Head of caudate nucleus (tissue), 42 donors: Measurements from ENCODE around the gene ERC1.
A peak's percentile ranks its signal among the peaks of the same experiment; 100 is the strongest.
"Not testable (repeated sequence)": the region's sequence is repeated elsewhere in the genome, so short reads cannot be mapped to it uniquely, and the experiment has no call there.

Experiments
- DNase-seq, 42 donors: peaks; one replicate each; pipeline versions ENCODE4 v3.0.0 to v3.0.0-alpha.2; 2020 to 2021; ENCODE audit warnings: mixed read lengths in 7 of 42
- intact Hi-C: fragments of 100-400 bp; cut with DNase I; formaldehyde crosslinking; loops from one replicate; pipeline ENCODE4 v1.15.0; 2022

Gene ERC1

DNA sequence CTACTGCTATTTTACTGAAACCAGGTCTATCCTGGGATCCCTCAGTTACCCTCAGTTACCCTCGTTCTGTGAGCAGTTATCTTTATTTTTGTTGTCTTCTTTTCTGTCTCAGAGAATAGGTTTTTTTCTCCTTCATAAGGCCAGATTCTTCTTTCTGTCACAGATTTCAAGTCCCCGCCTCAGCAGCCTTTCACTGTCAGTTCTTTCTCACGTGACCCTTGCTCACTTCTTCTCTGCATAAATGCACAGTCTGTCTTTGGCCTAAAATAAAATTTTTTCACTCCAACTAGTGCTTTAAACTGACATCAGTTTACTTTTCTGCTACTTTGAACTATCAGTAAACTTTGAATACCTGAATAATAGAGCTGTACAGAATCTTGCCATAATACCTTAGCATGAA, 299.7 kb downstream of the ERC1 start:
- DNase-seq = no peak
- intact Hi-C loops = no loop called here

DNA sequence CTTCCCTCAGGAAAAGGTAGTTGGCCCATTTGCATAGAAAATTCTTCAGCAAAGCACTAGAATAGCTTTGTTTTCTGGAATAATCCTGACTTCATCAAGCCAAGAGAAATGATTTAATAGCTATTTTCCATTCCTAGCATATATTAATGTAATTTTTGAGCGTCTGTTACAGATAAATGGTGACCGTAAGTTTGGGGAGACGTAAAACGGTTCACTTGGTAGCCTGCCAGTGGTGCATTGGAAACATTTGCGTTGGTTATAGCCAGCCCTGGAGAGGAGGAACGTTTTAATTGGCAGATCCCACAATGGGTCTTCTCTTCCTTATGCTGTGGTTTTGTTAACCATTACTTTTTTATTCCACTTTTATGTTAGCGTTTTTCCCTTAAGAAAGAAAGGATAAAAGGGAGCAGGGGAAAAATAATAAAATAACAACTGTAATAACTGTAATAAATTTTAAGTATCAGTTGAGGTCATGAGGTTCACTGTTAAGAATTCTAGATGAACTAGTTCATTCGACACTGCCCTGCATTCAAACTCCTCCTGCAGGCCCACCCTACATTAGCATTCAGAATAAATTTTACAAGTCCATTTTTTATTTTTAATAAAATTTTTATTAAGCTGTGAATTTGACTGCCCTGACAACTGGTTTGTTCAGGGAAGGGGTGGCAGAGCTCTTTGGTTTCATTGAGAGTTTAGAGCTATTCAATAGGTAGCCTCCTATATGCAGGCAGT, 300.7 kb downstream of the ERC1 start:
- intact Hi-C loops = no loop called here
- no peak for DNase-seq

- intact Hi-C loops = no loop called here
- DNase-seq = no peak
Observed at GRCh38 chr12:1293901-1294300, 302.9 kb downstream of the ERC1 start.

DNA sequence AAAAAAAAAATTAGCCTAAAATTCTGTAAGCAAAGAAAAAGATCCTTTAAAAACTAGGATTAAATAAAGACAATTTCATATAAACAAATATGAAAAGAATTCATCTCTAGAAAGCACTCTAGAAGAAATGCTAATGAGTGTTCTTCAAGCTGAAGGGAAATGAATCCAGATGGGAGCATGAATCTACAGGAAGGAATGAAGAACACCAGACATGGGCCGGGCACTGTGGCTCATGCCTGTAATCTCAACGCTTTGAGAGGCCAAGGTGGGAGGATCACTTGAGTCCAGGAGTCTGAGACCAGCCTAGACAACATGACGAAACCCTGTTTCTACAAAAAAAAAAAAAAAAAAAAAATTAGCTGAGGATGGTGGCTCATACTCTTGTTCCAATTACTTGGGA, 306.2 kb downstream of the ERC1 start:
- intact Hi-C loops = no loop called here

DNA sequence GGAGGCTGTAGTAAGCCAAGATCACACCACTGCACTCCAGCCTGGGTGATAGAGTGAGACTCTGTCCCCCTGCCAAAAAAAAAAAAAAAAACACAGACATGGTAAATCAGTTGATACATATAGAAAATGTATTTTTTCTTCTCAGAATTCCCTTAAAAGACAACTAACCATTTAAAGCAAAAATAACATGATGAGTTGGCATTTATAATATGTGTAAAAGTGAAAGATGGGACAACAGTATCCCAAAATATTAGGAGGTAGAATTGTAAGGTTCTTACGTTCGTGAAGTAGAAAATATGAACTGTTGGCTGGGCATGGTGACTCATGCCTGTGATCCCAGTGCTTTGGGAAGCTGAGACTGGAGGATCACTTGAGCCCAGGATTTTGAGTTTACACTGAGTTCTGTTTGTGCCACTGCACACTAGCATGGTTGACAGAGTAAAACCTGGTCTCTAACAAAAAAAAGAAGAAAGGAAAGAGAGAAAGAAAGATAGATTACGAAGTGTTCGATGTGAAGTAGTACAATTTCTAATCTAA, 306.7 kb downstream of the ERC1 start:
- intact Hi-C loops = no loop called here
- DNase-seq = no peak

More for the DNA sequence above, 306.2 kb downstream of the ERC1 start:
- DNase-seq = no peak

- DNase-seq = no peak
- intact Hi-C loops = no loop called here
Observed at GRCh38 chr12:1300460-1300859, 309.4 kb downstream of the ERC1 start.

- intact Hi-C loops = no loop called here
- no peak for DNase-seq
Observed at GRCh38 chr12:1302201-1302870, 311.3 kb downstream of the ERC1 start.

GRCh38 chr12:1305063-1305434, 314.0 kb downstream of the ERC1 start:
- no peak for DNase-seq
- intact Hi-C loops = no loop called here

DNA sequence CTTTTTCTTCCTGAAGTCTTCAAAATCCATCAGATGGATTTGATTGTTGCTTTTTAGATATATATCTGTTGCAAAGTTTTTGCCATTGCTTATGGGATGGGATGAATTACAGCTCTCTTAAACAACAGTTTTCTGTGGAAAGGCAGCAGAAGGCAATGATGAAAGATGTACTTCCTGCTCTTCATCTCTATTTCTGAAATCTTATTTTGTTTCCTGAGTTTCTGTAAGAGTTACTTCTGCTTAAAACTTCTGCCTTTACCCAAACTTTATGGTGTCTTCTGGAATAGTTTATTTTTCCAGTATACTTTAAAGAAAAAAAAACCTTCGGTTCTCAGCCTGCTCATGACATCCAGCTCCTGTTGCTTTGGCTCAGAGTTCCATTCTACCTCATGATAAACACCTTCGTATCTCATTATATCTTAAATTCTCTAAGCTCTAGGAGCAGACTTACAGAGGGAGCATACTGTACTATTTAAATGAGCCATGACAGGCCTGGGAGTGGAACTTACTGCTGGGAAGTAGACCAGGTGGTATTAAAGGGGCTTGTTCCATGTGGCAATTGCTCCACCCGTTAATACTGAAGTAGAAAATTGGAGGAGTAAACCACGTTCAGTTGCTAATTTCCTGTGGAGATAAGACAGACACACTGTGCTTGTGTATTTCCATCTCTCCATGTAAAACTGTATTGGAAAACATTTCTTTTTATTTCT, 314.9 kb downstream of the ERC1 start:
- DNase-seq = no peak
- intact Hi-C loops = no loop called here

DNA sequence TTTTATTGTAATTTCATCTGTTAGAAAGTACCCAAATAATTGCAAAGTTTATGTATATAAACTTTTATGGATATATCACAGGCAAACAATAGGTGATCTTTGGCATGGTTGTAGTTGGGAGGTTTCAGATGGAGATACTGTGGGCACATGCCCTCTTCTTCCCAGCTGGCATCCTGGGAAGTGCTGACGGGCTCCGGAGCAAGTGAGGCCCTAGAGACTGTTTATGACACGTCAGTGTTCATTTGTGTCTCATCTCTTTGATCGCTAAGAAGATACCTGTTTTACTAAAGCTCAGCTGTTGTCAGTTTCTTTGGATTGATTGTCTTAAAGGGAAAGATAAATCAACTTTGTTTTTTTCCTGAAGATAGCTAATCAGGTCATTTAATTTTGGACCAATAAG, 315.8 kb downstream of the ERC1 start:
- intact Hi-C loops = no loop called here
- DNase-seq = no peak

DNA sequence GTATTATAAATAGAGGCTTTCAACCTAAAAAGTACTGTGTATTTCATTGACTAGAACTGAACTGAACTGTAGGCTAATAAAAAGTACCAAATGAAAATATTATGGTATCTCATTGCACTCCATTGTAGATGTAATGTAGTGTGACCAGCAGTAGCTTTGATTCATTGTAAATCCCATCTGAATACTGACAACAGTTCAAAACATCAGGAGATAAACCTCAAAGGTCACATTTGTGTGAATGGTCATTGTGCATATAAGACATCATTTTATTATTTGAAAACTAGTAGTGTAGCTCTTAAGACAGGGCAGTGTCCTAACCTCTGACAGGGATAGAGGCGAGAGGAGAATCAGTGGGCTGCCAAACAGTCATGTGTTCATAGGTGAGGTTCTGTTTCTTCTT, 316.8 kb downstream of the ERC1 start:
- intact Hi-C loops = no loop called here
- no peak for DNase-seq

- DNase-seq = no peak
- intact Hi-C loops = no loop called here
Observed at GRCh38 chr12:1309613-1310012, 318.6 kb downstream of the ERC1 start.

- DNase-seq = no peak
Observed at GRCh38 chr12:1310653-1311052, 319.6 kb downstream of the ERC1 start.

DNA sequence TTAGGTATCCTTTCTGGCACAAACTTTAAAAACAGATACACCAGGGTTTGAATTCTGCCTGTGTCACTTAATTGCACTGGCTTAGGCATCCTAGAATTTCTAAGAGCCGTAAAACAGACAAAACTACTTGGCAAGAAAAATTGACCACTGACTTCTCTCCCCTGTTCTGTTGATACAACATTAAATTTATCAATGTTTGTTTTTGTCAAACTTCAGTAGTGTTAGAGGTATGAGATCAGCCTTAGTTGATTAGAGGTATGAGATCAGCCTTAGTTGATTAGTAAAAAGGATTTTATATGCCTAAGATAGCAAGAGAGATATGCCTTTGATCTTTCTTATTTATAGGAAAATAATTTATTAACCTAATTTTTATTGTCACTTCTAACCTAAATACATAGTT, 320.1 kb downstream of the ERC1 start:
- intact Hi-C loops = no loop called here
- DNase-seq = no peak

More at GRCh38 chr12:1310653-1311052, 319.6 kb downstream of the ERC1 start:
- intact Hi-C loops = no loop called here

GRCh38 chr12:1313906-1314305, 322.9 kb downstream of the ERC1 start:
- intact Hi-C loops = no loop called here
- DNase-seq = no peak

DNA sequence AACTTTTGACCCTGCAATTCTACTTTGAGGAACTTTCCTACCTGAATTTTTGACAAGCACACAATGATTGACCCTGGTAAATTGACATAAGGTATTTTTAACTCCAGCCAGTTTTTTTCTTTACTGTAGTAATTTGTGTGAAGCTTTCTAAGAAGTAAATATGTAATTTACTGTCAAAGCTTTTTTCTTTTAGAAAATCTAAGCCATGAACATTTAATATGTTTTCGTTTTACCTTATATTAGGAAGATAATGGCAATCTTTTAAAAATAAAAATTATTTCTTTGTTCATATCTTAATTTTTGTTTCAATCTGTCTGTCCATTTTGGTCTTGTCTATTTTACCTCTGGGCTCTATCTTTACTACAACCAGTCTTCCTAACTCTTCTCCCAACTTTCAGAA, 323.5 kb downstream of the ERC1 start:
- intact Hi-C loops = no loop called here
- no peak for DNase-seq

DNA sequence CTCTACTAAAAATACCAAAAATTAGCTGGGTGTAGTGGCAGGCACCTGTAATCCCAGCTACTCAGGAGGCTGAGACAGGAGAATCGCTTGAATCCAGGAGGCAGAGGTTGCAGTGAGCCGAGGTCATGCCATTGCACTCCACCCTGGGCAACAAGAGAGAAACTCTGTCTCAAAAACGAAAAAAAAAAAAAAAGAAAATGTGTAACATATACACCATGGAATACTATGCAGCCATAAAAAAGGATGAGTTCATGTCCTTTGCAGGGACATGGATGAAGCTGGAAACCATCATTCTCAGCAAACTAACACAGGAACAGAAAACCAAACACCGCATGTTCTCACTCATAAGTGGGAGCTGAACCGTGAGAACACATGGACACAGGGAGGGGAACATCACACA, 326.0 kb downstream of the ERC1 start:
- DNase-seq = not testable (repeated sequence)

DNA sequence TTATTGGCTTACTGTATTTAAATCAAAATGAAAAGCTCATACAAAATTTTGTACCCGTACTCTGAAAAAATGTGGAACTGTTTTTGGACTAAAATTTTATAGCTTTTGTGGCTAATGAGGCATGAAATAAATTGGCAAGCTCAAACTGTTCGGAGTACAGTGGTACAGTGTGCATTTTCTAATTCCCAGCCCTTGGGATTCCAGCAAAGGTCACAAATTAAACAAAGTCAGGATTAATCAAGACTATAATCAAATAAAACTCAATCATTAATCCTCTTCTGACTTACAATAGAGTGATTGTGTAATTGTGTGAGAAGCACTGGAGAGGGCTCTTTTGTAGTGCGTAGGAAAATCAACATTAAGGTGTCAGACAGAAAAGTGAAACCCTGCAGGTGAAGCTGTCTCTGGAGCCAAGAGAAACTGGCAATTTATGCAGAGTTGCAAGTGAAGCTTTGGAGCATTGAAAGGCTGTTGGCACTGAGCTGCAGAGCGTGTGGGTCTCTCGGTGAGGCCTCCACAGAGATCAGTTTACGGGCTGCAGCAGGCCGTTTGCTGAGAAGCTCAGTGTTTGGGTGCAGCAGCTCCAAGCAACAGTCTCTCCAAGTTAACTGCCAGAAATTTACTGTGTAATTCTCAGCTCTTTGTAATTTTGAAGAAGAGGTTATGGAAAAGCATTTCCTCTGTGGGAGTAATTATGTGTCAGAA, 327.5 kb downstream of the ERC1 start:
- peak; percentile 14 to 70 (median 42) for DNase-seq
- intact Hi-C loops = no loop called here

More for the DNA sequence above, 326.0 kb downstream of the ERC1 start:
- intact Hi-C loops = not testable (repeated sequence)

DNA sequence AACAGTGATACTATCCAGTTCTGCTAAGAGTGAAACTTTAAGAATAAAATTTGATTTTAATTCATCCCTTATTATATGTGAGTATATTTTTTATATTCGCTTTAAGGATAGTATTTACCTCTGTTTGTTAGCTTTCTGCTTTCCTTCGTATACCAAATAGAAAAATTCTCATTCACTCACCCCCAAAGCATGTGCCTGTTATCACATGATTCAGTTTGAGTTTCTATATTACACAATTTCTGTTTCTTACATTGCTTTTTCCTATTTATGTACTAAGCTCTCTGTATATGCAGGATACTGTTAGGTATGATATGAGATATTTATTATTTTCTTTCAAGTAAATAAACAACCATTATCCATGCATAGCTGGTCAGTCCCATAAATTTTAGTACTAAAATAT, 328.2 kb downstream of the ERC1 start:
- no peak for DNase-seq

DNA sequence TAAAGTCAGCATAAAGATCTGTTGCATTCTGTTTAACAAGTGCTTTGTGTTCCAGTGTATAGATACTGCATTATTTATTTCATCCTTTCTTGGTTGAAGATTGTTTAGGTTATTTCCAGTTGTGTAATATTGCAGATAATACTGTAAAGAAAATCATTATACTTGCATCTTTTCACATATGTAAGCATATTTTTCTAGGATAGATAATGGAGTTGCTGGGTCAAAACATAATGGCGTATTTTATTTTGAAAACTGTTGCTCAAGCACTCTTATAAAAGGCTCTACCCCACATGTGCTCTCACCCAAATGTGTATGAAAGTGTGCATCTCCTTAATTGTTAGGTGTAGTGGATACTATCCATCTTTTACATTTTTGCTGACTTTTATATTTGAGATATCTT, 329.0 kb downstream of the ERC1 start:
- intact Hi-C loops = no loop called here
- DNase-seq = no peak

More for the DNA sequence above, 328.2 kb downstream of the ERC1 start:
- intact Hi-C loops = no loop called here
